Common myeloid progenitor, CD34-positive (primary cell): ENCODE results near the gene DCLRE1B.
A peak's percentile ranks its signal among the peaks of the same experiment; 100 is the strongest.

ENCODE experiments used
- CTCF ChIA-PET: fragments of 350-600 bp; sonication (Branson Sonifier 250); formaldehyde crosslinking; loops from one replicate; lab custom pipeline; 2021; ENCODE audit warnings: antibody characterized with exemption; lab: Charles Lee
- POLR2A ChIA-PET: fragments of 350-600 bp; sonication (Branson Sonifier 250); formaldehyde crosslinking; loops from one replicate; lab custom pipeline; 2021; ENCODE audit warnings: antibody characterized with exemption; lab: Charles Lee
- DNase-seq, 3 donors: peaks; one replicate each; pipeline versions ENCODE4 v3.0.0 to v3.0.0-alpha.2; 2013
- H3K27ac ChIP-seq, 2 experiments: 1 replicate in 1 of 2; 2 replicates in 1 of 2; pipeline ENCODE4 v1.7.0; 2013; ENCODE audit warnings: inconsistent platforms in 2 of 2, low read length in 2 of 2, mild to moderate bottlenecking in 2 of 2, low read depth in 1 of 2, moderate library complexity in 1 of 2; ENCODE audit not compliant: severe bottlenecking in 2 of 2, insufficient read depth in 1 of 2, poor library complexity in 1 of 2
- H3K27me3 ChIP-seq, 5 experiments: replicated peaks in 2 of 5; 1 replicate in 3 of 5; 2 replicates in 2 of 5; pipeline versions ENCODE4 v1.6.1 to v1.7.0; 2013; ENCODE audit warnings: low read length in 4 of 5, mild to moderate bottlenecking in 2 of 5, moderate library complexity in 2 of 5, inconsistent platforms in 1 of 5; ENCODE audit not compliant: insufficient read depth in 5 of 5, control insufficient read depth in 4 of 5
- H3K36me3 ChIP-seq, 4 experiments: 1 replicate in 2 of 4; 2 replicates in 2 of 4; pipeline versions ENCODE4 v1.6.1 to v1.7.0; 2013; ENCODE audit warnings: low read length in 3 of 4, control low read depth in 1 of 4, mild to moderate bottlenecking in 1 of 4; ENCODE audit not compliant: control insufficient read depth in 4 of 4, insufficient read depth in 4 of 4
- H3K4me1 ChIP-seq, 4 experiments: 1 replicate in 3 of 4; 2 replicates in 1 of 4; pipeline versions ENCODE4 v1.6.1 to v1.7.1; 2013; ENCODE audit warnings: low read length in 3 of 4, mild to moderate bottlenecking in 3 of 4, control low read depth in 1 of 4, inconsistent platforms in 1 of 4, moderate library complexity in 1 of 4; ENCODE audit not compliant: control insufficient read depth in 4 of 4, insufficient read depth in 4 of 4; ENCODE audit errors: control extremely low read depth in 1 of 4
- H3K4me3 ChIP-seq, 7 experiments: 1 replicate in 4 of 7; 2 replicates in 3 of 7; pipeline versions ENCODE4 v1.5.1 to v1.7.0; 2013; ENCODE audit warnings: mild to moderate bottlenecking in 7 of 7, low read length in 6 of 7, moderate library complexity in 6 of 7, inconsistent platforms in 2 of 7, low read depth in 2 of 7, control low read depth in 1 of 7; ENCODE audit not compliant: insufficient read depth in 4 of 7, control insufficient read depth in 1 of 7; ENCODE audit errors: extremely low read depth in 1 of 7
- H3K9me3 ChIP-seq, 5 experiments: 1 replicate in 4 of 5; 2 replicates in 1 of 5; pipeline versions ENCODE4 v1.6.1 to v1.7.1; 2013; ENCODE audit warnings: low read length in 4 of 5, mild to moderate bottlenecking in 2 of 5, inconsistent platforms in 1 of 5, low read depth in 1 of 5, moderate library complexity in 1 of 5; ENCODE audit not compliant: control insufficient read depth in 4 of 5, insufficient read depth in 2 of 5; ENCODE audit errors: control extremely low read depth in 1 of 5
- WGBS: methylation state at CpG from one replicate; pipeline ENCODE4 v1.1.5; 2013; ENCODE audit not compliant: insufficient coverage; 5-methylcytosine and 5-hydroxymethylcytosine counted together

The DCLRE1B gene

DNA sequence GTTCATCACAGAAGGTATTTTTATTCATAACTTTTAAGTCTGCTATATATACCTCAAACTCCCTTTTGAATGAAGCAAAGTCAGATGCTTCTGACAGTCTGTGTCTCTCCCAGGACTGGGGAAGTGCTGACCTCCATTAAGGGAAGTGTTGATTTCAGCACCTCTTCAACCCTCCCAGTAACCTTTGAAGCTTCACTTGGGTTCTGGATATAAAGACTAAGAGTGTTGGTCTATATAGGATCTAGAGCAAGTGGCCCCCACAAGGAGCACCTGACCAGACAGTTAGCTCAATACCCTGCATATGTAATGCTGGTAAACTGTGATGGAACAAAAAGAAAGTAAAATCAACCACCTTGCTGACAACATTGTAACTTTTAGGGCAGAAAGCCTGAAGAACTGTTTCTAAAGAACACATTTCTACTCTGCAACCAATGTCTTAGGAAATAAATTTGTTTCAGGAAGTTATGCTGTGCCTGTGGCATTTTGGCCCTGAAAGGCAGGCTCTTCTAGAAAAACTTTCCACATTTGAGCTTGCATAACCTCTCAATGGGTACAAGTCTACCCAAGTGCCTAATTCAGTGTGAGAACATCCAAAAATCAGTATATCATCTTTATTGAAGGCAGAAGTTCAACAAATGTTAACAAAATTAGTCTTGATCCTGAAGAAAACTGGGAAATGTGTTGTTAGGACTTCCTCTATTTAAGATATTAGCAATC lies 32.7 kb upstream of the DCLRE1B start:
- DNase-seq: peak in 2 of 3 donors; percentile 40 to 52
- ChIA-PET CTCF (interaction anchor here (0.7 to 1.1 kb wide), 3 partner anchors 12 to 24 kb away, joined by 3 read pairs; no protein-coding TSS in a partner anchor), POLR2A (no interaction called here)
- peak overlapping the region; percentile 36 to 79 for H3K27ac ChIP-seq
- peak overlapping the region in 5 of 7 experiments; percentile 15 to 73 (median 20) for H3K4me3 ChIP-seq
- no peaks in the 10 kb centered on the region for H3K36me3 ChIP-seq
- H3K4me1 ChIP-seq: peaks cover 25 to 52% (median 37%) of the 10 kb centered on the region in 4 experiments
- no peaks in the 10 kb centered on the region for H3K9me3 ChIP-seq
- H3K27me3 ChIP-seq: no peaks in the 10 kb centered on the region

DNA sequence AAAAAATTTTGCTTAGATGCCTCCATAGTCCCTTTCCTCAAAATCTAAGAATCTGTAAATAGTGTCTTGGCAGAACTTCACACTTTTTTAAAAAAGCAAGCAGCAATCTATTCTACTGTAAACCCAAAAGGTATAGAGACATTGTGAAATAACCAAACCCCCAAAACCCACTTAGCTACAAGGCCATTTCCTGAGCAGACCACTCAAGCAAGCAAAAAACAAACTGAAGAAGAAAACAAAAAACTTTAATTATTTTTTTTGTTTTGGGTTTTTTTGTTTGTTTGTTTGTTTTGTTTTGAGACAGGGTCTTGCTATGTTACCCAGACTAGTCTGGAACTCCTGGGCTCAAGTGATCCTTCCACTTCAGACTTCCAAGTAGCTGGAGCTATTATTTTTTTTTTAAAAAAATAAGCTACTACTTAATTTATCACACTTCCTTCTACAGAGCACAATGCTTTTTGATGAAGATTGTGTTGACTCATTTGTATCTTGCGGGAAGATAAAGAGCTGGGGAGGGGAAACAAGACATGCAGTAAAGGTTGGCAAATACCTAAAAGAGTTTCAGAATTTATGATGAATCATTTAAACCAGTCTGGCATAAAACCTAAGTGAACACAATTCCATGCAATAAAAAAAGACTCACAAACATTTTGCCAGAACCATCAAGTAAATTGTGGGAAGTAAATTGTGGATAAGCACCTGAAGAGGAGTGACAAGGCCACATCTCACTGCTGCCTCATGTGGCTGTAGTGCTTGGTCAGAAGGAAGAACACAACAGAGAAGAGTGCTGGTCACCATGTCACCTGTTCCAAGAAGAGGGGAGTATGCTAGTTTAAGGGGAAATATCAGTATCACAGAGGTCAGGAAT lies 30.9 kb upstream of the DCLRE1B start:
- no CpG with 5 or more reads among the region's 1 CpG for WGBS
- CTCF ChIA-PET: interaction anchor here (1.0 to 3.6 kb wide), 3 partner anchors 15 to 19 kb away, joined by 3 to 21 read pairs (median 7); no protein-coding TSS in a partner anchor
- DNase-seq: peak; percentile 51 to 84 (median 75)
- Histone ChIP-seq H3K9me3 (no peaks in the 10 kb centered on the region), H3K36me3 (no peaks in the 10 kb centered on the region), H3K4me1 (peaks cover 19 to 59% (median 38%) of the 10 kb centered on the region in 4 experiments), H3K4me3 (no peak overlapping the region), H3K27ac (peak overlapping the region in 1 of 2 experiments; percentile 38), H3K27me3 (no peaks in the 10 kb centered on the region)
- POLR2A ChIA-PET: interaction anchor here (0.6 to 1.0 kb wide), 2 partner anchors 31 to 822 kb away, joined by 3 to 5 read pairs; partner anchors contain the start of genes AP4B1 and DCLRE1B

DNA sequence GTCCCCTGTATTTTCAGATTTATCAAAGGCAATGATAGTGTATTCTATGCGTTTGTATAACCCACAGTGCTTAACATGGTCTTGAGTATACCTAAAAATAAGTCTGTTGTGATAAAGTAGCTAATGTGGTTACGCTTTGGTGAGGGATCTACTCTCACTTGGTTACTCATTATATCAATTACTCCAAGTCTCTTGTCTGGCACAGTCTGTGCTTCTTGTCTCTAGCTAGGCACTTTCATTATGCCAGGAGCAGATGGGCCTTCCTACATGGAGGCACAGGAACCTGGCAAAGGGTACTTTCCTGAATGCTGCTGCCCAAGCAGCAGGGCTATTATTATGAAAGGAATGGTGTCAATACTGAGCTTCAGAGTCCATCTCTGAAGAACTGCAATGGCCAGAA lies 29.4 kb upstream of the DCLRE1B start:
- ChIA-PET CTCF (interaction anchor here (1.0 to 3.6 kb wide), 5 partner anchors 11 to 28 kb away, joined by 3 to 21 read pairs (median 4); partner anchors contain the start of gene BCL2L15), POLR2A (no interaction called here)
- WGBS: 100% methylated on average over 1 of the region's 2 CpGs
- H3K9me3 ChIP-seq: no peaks in the 10 kb centered on the region
- H3K4me1 ChIP-seq: peaks cover 19 to 57% (median 36%) of the 10 kb centered on the region in 4 experiments
- no peaks in the 10 kb centered on the region for H3K36me3 ChIP-seq
- no peak overlapping the region for H3K27ac ChIP-seq
- H3K27me3 ChIP-seq: no peaks in the 10 kb centered on the region
- no peak for DNase-seq
- no peak overlapping the region for H3K4me3 ChIP-seq

DNA sequence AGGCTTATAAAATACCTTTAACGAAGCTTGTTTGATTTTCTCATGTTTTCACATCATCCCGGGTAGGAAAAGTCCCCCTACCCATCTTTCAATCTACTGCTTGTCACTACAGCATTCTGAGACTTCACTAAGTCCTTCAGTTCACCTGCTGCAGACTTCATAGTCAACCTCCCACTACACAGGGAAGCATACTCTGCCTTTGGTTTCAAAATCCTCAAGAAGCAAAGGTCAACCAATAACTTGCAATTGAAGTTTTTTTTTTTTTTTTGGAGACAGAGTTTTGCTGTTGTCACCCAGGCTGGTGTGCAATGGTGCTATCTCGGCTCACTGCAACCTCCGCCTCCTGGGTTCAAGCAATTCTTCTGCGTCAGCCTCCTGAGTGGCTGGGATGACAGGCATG lies 28.9 kb upstream of the DCLRE1B start:
- Histone ChIP-seq H3K4me1 (peaks cover 19 to 59% (median 36%) of the 10 kb centered on the region in 4 experiments), H3K36me3 (no peaks in the 10 kb centered on the region), H3K27me3 (no peaks in the 10 kb centered on the region), H3K27ac (no peak overlapping the region), H3K9me3 (no peaks in the 10 kb centered on the region), H3K4me3 (no peak overlapping the region)
- CTCF ChIA-PET: interaction anchor here (1.0 to 3.6 kb wide), 4 partner anchors 10 to 18 kb away, joined by 3 to 21 read pairs (median 5); partner anchors contain the start of gene BCL2L15
- 97% methylated on average over 5 of the region's 5 CpGs for WGBS
- POLR2A ChIA-PET: no interaction called here
- DNase-seq: no peak

DNA sequence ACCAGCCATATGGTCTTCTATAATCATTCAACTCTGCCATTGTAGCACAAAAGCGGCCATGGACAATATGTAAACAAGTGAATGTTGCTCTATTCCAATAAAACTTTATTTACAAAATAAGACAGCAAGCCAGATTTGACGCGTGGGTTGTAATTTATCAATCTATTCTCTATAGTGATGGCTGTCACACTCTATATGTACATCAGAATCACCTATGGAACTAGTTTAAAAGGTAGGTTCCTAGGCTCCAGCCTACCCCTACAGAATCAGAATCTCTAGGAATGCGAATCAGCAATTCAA lies 25.4 kb upstream of the DCLRE1B start:
- H3K4me3 ChIP-seq: no peak overlapping the region
- H3K27me3 ChIP-seq: no peaks in the 10 kb centered on the region
- H3K9me3 ChIP-seq: no peaks in the 10 kb centered on the region
- H3K36me3 ChIP-seq: no peaks in the 10 kb centered on the region
- peaks cover 4 to 29% (median 13%) of the 10 kb centered on the region in 4 experiments for H3K4me1 ChIP-seq
- ChIA-PET CTCF (interaction anchor here (1.4 kb wide), 2 partner anchors 12 to 49 kb away, joined by 3 read pairs; partner anchors contain the start of gene HIPK1), POLR2A (no interaction called here)
- 88% methylated on average over 1 of the region's 4 CpGs for whole genome bisulfite sequencing
- no peak overlapping the region for H3K27ac ChIP-seq
- DNase-seq: no peak

DNA sequence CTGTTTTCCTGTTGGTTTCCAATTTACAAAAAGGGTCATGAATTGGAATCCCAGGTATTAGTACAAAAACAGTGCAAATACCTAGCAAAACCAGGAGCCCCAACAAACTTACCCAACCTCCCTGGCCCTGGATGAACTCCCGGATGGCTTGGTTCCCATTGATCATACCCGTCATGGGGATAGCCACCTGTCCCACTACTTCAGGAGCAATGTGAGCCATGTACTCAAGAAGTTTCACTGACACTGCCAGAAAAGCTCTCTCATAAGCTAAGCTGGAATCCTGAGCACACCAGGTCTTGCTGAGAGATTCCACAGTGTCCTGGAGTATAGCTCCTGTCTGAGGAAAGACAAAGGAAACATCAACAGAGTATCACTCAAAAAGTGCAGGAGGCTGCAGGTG lies 23.5 kb upstream of the DCLRE1B start:
- no peak for DNase-seq
- no peaks in the 10 kb centered on the region for H3K27me3 ChIP-seq
- ChIA-PET CTCF (interaction anchor here (1.0 to 1.8 kb wide), 5 partner anchors 11 to 51 kb away, joined by 3 to 6 read pairs (median 3); no protein-coding TSS in a partner anchor), POLR2A (no interaction called here)
- no peak overlapping the region for H3K4me3 ChIP-seq
- peaks cover 4 to 25% (median 12%) of the 10 kb centered on the region in 4 experiments for H3K4me1 ChIP-seq
- H3K27ac ChIP-seq: no peak overlapping the region
- no peaks in the 10 kb centered on the region for H3K36me3 ChIP-seq
- whole genome bisulfite sequencing: 92% methylated on average over 2 of the region's 2 CpGs
- H3K9me3 ChIP-seq: no peaks in the 10 kb centered on the region
